Naive thymus-derived CD8-positive, alpha-beta T cell (primary cell): ENCODE measurements around the gene TPM4. TPM values are rescaled to one million over a fixed set of nuclear protein-coding genes. Genes with fewer than 3 reads are reported as not detected.
A peak's percentile ranks its signal among the peaks of the same experiment; 100 is the strongest.

Experiments used
- ATAC-seq, 2 donors: fragments of 150-1000 bp; cut with Tn5 transposase in 1 of 2; sonication (Bioruptor Pico), chemical (Tn5 transposase) in 1 of 2; 1 replicate in 1 of 2; 2 replicates in 1 of 2; pipeline ENCODE4 v1.10.0; 2021; ENCODE audit warnings: mild to moderate bottlenecking in 2 of 2, moderate library complexity in 2 of 2
- POLR2A ChIA-PET: fragments of 350-600 bp; sonication (Branson Sonifier 250); formaldehyde crosslinking; loops from one replicate; lab custom pipeline; 2021; ENCODE audit warnings: antibody characterized with exemption; lab: Charles Lee
- DNase-seq, 10 donors: peaks; one replicate each; pipeline versions ENCODE4 v3.0.0 to v3.0.0-alpha.2; 2020 to 2022
- H3K27ac Mint-ChIP-seq, 10 donors: one replicate each; pipeline ENCODE4 v1.8.0; 2020 to 2022; ENCODE audit warnings: mild to moderate bottlenecking in 10 of 10, mixed read lengths in 10 of 10, moderate library complexity in 4 of 10, inconsistent platforms in 1 of 10
- H3K27me3 Mint-ChIP-seq, 5 donors: one replicate each; pipeline ENCODE4 v1.8.0; 2021 to 2022; ENCODE audit warnings: mixed read lengths in 5 of 5
- H3K36me3 Mint-ChIP-seq, 3 donors: one replicate each; pipeline ENCODE4 v1.8.0; 2020 to 2022; ENCODE audit warnings: mixed read lengths in 3 of 3, mild to moderate bottlenecking in 2 of 3, inconsistent platforms in 1 of 3
- H3K4me1 Mint-ChIP-seq, 4 donors: one replicate each; pipeline ENCODE4 v1.8.0; 2021 to 2022; ENCODE audit warnings: mixed read lengths in 4 of 4
- H3K4me3 Mint-ChIP-seq, 10 donors: one replicate each; pipeline ENCODE4 v1.8.0; 2020 to 2022; ENCODE audit warnings: mild to moderate bottlenecking in 10 of 10, mixed read lengths in 10 of 10, moderate library complexity in 6 of 10, inconsistent platforms in 1 of 10
- H3K9me3 Mint-ChIP-seq, 9 donors: one replicate each; pipeline ENCODE4 v1.8.0; 2020 to 2022; ENCODE audit warnings: mixed read lengths in 9 of 9, mild to moderate bottlenecking in 3 of 9, inconsistent platforms in 1 of 9, moderate library complexity in 1 of 9
- polyA plus RNA-seq, 3 donors: library from polyadenylated mRNA; unstranded; fragments of 300-500 nt; fragmentation: Illumina TruSeq; gene quantifications; one replicate each; pipeline ENCODE4 v1.2.3, GENCODE V29; 2021
- total RNA-seq, 8 experiments: library from RNA in 2 of 8; stranded (reverse) in 2 of 8; gene quantifications; one replicate each; pipeline ENCODE4 v1.2.3 and lab custom pipeline; 2021 to 2026

TPM4 gene
- total and polyA plus RNA-seq, 5 experiments from 2014 or later: 27.4 to 60.4 (median 30.8) TPM

DNA sequence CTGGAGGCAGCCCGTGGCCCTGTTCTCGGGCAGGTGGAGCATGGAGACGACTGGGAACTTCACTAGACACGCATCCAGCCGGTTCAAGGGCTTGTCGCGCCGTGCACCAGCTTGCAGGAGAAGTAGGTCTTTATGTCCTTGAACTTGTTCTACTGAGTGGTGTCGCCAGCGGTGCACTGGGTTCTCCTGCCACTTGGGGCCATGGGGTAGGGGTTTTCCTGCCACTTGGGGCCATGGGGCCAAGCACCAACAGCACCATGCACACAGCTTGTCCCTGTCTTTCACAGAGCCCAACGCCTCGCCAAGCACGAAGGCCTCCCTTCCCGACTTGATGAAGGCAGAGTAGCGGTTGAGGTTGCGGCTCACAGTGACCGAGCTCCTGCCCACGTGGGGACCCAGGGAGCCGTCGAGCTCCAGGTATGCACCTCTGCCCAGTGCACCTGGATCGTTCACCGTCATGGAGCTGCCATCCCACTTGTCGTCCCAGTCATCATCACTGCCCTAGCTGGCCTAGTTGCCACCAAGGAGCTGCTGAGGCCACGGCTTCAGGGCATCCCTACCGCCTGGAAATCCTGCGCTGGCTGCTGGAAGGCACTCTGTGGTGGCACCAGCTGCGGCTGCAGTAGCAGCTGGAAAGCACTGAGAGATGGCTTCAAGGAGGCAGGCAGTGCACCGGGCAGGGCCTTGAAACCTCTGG is 40.5 kb upstream of the TPM4 start:
- Mint-ChIP-seq H3K27ac (no peak overlapping the region), H3K36me3 (no peaks in the 10 kb centered on the region)
- no peak for ATAC-seq

GRCh38 chr19:16036397-16036925 is 39.8 kb upstream of the TPM4 start:
- Mint-ChIP-seq H3K27me3 (no peaks in the 10 kb centered on the region), H3K36me3 (no peaks in the 10 kb centered on the region), H3K27ac (no peak overlapping the region), H3K4me1 (peaks cover 0 to 12% (median 7%) of the 10 kb centered on the region in 4 donors), H3K4me3 (no peak overlapping the region), H3K9me3 (no peaks in the 10 kb centered on the region)
- POLR2A ChIA-PET: no interaction called here
- ATAC-seq (no peak), DNase-seq (no peak)

More for the DNA sequence above, 40.5 kb upstream of the TPM4 start:
- Mint-ChIP-seq H3K9me3 (no peaks in the 10 kb centered on the region), H3K27me3 (no peaks in the 10 kb centered on the region), H3K4me1 (peaks cover 0 to 6% (median 4%) of the 10 kb centered on the region in 4 donors), H3K4me3 (no peak overlapping the region)
- no peak for DNase-seq
- POLR2A ChIA-PET: interaction anchor here (0.6 kb wide), 1 partner anchor 1359 kb away, joined by 12 read pairs; no protein-coding TSS in a partner anchor

GRCh38 chr19:16036941-16037340 is 39.4 kb upstream of the TPM4 start:
- Mint-ChIP-seq H3K27me3 (no peaks in the 10 kb centered on the region), H3K9me3 (no peaks in the 10 kb centered on the region)
- POLR2A ChIA-PET: no interaction called here

GRCh38 chr19:16037424-16038195 is 38.7 kb upstream of the TPM4 start:
- H3K36me3 Mint-ChIP-seq: no peaks in the 10 kb centered on the region
- H3K4me3 Mint-ChIP-seq: no peak overlapping the region

More at GRCh38 chr19:16036941-16037340, 39.4 kb upstream of the TPM4 start:
- Mint-ChIP-seq H3K27ac (no peak overlapping the region), H3K4me1 (peaks cover 0 to 16% (median 9%) of the 10 kb centered on the region in 4 donors), H3K4me3 (no peak overlapping the region), H3K36me3 (no peaks in the 10 kb centered on the region)
- DNase-seq (no peak), ATAC-seq (no peak)

GRCh38 chr19:16038196-16038695 is 38.0 kb upstream of the TPM4 start:
- Mint-ChIP-seq H3K27me3 (no peaks in the 10 kb centered on the region), H3K9me3 (no peaks in the 10 kb centered on the region), H3K36me3 (no peaks in the 10 kb centered on the region), H3K27ac (no peak overlapping the region), H3K4me1 (peaks cover 4 to 16% (median 10%) of the 10 kb centered on the region in 4 donors), H3K4me3 (no peak overlapping the region)
- no peak for ATAC-seq
- DNase-seq: no peak
- POLR2A ChIA-PET: no interaction called here

More at GRCh38 chr19:16037424-16038195, 38.7 kb upstream of the TPM4 start:
- Mint-ChIP-seq H3K9me3 (no peaks in the 10 kb centered on the region), H3K27me3 (no peaks in the 10 kb centered on the region), H3K27ac (no peak overlapping the region), H3K4me1 (peaks cover 4 to 16% (median 9%) of the 10 kb centered on the region in 4 donors)
- POLR2A ChIA-PET: interaction anchor here (0.6 kb wide), 1 partner anchor 699 kb away, joined by 7 read pairs; no protein-coding TSS in a partner anchor
- DNase-seq (no peak), ATAC-seq (no peak)

DNA sequence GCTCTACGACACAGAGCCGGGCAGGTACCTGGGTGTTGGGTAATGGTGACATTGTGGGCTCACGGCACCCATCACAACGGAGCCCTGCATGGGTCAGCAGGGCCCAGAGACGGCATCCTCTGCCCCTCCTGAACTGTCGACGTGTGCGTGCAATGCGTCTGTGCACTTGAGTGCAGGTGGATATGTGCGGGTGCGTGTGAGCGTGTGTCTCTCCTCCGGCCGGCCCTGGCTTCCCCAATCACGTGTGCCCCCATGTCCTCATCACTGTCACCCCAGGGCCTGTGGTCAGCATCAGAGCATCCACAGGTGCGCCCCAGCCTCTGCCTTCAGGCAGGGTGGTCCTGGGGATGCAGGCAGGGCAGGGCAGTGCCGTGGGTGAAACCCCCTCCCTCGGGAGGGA is 37.2 kb upstream of the TPM4 start:
- no peak for ATAC-seq
- Mint-ChIP-seq H3K4me1 (peaks cover 4 to 16% (median 10%) of the 10 kb centered on the region in 4 donors), H3K36me3 (no peaks in the 10 kb centered on the region), H3K9me3 (no peaks in the 10 kb centered on the region), H3K4me3 (no peak overlapping the region), H3K27me3 (no peaks in the 10 kb centered on the region), H3K27ac (no peak overlapping the region)
- POLR2A ChIA-PET: no interaction called here
- no peak for DNase-seq

GRCh38 chr19:16039545-16039944 is 36.8 kb upstream of the TPM4 start:
- no peak overlapping the region for H3K27ac Mint-ChIP-seq
- H3K4me1 Mint-ChIP-seq: peaks cover 4 to 16% (median 10%) of the 10 kb centered on the region in 4 donors
- no peak overlapping the region for H3K4me3 Mint-ChIP-seq
- POLR2A ChIA-PET: no interaction called here
- no peak for ATAC-seq
- DNase-seq: no peak
- no peaks in the 10 kb centered on the region for H3K9me3 Mint-ChIP-seq
- no peaks in the 10 kb centered on the region for H3K36me3 Mint-ChIP-seq
- H3K27me3 Mint-ChIP-seq: no peaks in the 10 kb centered on the region

GRCh38 chr19:16040642-16041041 is 35.7 kb upstream of the TPM4 start:
- no peak for ATAC-seq
- H3K4me3 Mint-ChIP-seq: peak overlapping the region in 3 of 10 donors; percentile 12 to 33 (median 21)
- no peaks in the 10 kb centered on the region for H3K36me3 Mint-ChIP-seq
- no peak for DNase-seq
- peaks cover 4 to 16% (median 10%) of the 10 kb centered on the region in 4 donors for H3K4me1 Mint-ChIP-seq
- no peaks in the 10 kb centered on the region for H3K9me3 Mint-ChIP-seq
- POLR2A ChIA-PET: interaction anchor here (0.6 to 2.9 kb wide), 5 partner anchors 70 to 328 kb away, joined by 3 to 12 read pairs (median 4); partner anchors contain the start of genes FAM32A, HSH2D and RAB8A
- no peaks in the 10 kb centered on the region for H3K27me3 Mint-ChIP-seq
- peak overlapping the region in 6 of 10 donors; percentile 1 to 74 (median 38) for H3K27ac Mint-ChIP-seq

GRCh38 chr19:16041299-16041990 is 34.9 kb upstream of the TPM4 start:
- H3K4me1 Mint-ChIP-seq: peaks cover 4 to 16% (median 10%) of the 10 kb centered on the region in 4 donors
- POLR2A ChIA-PET: interaction anchor here (0.7 to 2.9 kb wide), 8 partner anchors 10 to 327 kb away, joined by 3 to 12 read pairs (median 5); partner anchors contain the start of genes FAM32A, HSH2D and RAB8A
- DNase-seq: peak; percentile 56 to 84 (median 72)
- ATAC-seq: peak; percentile 71 to 92
- no peaks in the 10 kb centered on the region for H3K9me3 Mint-ChIP-seq
- H3K27ac Mint-ChIP-seq: peak overlapping the region in 2 of 10 donors; percentile 14 to 75
- peak overlapping the region in 9 of 10 donors; percentile 12 to 68 (median 46) for H3K4me3 Mint-ChIP-seq
- no peaks in the 10 kb centered on the region for H3K27me3 Mint-ChIP-seq
- H3K36me3 Mint-ChIP-seq: no peaks in the 10 kb centered on the region

- Mint-ChIP-seq H3K4me1 (peaks cover 4 to 16% (median 10%) of the 10 kb centered on the region in 4 donors), H3K4me3 (peak overlapping the region in 4 of 10 donors; percentile 33 to 52 (median 48)), H3K9me3 (no peaks in the 10 kb centered on the region), H3K27ac (peak overlapping the region in 1 of 10 donors; percentile 24), H3K27me3 (no peaks in the 10 kb centered on the region), H3K36me3 (no peaks in the 10 kb centered on the region)
- POLR2A ChIA-PET: interaction anchor here (1.1 to 2.9 kb wide), 7 partner anchors 9 to 327 kb away, joined by 3 to 12 read pairs (median 5); partner anchors contain the start of genes FAM32A, HSH2D and RAB8A
- no peak for ATAC-seq
- no peak for DNase-seq
Observed at GRCh38 chr19:16041991-16042386, 34.3 kb upstream of the TPM4 start.

DNA sequence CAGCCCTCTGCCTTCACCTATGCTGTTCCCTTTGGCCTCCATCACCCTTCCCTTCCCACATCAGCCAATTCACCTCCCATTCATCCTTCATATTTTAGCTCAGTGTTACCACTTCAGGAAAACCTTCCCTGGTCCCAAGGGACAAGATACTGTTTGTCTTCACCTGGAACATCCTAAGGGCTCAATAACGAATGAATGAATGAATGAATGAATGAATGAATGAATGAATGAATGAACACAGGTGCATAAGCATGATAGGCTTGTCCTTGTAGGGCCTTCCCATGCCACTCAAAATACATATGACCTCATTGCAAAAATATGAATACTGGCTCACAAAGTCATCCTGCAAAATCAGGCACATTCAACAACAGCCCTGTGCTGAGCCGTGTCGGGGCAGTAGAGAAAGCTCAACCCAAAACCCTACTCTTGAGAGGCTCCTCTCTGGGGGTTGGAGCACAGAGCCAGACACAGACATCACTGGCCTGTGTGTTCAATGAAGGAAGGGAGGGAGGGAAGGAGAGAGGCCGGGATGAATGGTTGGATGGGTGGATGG is 33.7 kb upstream of the TPM4 start:
- Mint-ChIP-seq H3K4me1 (peaks cover 4 to 16% (median 10%) of the 10 kb centered on the region in 4 donors), H3K4me3 (peak overlapping the region in 5 of 10 donors; percentile 23 to 41 (median 33)), H3K36me3 (no peaks in the 10 kb centered on the region), H3K27ac (peak overlapping the region in 1 of 10 donors; percentile 30), H3K27me3 (no peaks in the 10 kb centered on the region), H3K9me3 (no peaks in the 10 kb centered on the region)
- no peak for ATAC-seq
- POLR2A ChIA-PET: interaction anchor here (1.2 to 2.9 kb wide), 3 partner anchors 9 to 142 kb away, joined by 3 to 12 read pairs (median 7); partner anchors contain the start of genes FAM32A and RAB8A
- DNase-seq: no peak
